SW480 (cell line): ENCODE results near the gene PRDM16.

Experiments
- DNase-seq: peaks from one replicate; pipeline ENCODE4 v3.0.0-alpha.2; 2016; ENCODE audit warnings: low spot score

PRDM16 gene

DNA sequence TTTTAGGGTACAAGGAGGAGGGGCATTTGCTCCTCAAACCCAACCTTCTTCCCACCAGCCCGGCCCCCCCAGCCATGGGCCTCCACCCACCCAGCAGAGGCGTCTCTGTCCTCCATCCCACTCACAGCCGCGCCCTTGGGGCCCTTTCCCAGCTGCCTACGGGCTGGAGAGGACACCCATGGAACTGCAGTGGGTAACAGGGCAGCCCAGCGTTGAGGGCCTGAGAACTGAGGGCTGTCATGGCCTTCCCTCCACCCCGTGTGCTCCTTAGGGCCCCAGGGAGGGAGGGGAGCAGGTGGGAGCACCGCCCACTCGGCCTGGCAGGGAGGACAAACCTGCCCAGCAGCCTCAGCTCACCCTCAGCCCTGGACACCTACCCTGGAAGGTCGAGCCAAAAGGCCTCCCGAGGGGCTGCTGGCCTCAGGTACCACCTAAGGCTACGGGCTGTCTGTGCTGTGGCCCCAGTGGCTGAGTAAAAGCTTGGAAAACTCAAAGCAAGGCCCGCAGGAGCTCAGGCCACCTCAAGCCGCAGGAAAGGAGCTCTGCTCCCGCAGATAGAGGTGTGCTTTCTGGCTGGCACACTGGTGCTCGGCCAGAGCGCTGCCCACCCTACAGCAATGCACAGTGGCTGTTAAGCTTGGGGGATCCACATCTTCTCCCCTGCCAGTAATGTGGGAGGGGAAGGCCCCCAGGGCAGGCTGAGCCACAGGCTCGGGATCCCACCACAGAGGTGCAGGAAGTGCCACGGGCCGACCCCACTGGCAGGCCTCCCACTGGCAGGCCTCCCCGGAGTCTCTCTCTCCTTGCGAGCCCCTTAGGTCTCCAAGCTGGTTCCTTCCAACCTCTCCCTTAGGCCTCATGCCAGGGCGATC lies 383.2 kb downstream of the PRDM16 start:
- no peak for DNase-seq

DNA sequence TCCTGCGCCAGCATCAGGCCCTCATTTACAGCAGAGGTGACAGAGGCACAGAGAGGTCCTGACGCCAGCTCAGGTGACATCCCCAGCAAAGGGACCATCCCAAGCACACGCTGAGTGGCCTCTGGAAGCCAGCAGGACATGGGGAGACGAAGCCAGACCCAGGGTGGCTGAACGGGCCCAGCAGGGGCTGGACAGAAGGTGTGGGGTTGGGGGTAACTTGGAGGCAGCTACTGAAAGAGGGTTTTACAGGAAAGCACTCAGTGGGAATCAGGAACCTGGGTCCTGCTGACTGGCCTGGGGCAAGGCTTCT lies 383.8 kb downstream of the PRDM16 start:
- DNase-seq: no peak

DNA sequence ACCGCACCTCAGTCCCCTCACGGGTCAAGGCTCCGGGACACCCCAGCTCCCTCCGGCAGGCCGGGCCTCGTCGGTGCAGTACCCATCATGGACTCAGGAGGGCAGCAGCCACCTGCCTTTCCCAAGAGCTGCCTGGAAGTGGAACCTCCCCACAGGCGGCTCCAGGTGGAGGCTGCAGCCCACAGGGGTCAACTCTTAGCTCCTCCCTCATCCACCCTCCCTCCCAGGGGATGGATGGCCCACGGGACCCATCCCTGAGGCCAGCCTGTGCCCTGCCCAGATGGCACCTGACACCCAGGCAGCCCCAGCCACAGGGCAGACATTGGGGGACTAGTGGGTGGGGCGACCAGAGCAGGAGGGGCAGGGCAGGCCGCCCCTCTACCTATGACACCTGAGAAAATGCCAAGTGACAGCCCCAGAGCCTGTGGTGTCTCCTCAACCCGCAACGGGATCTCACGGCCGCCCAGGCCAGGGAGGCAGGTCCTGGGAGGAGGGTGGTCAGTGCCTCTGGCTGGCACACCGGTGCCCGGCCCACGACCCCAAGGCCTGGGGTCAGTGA lies 384.3 kb downstream of the PRDM16 start:
- peak; percentile 80 for DNase-seq

DNA sequence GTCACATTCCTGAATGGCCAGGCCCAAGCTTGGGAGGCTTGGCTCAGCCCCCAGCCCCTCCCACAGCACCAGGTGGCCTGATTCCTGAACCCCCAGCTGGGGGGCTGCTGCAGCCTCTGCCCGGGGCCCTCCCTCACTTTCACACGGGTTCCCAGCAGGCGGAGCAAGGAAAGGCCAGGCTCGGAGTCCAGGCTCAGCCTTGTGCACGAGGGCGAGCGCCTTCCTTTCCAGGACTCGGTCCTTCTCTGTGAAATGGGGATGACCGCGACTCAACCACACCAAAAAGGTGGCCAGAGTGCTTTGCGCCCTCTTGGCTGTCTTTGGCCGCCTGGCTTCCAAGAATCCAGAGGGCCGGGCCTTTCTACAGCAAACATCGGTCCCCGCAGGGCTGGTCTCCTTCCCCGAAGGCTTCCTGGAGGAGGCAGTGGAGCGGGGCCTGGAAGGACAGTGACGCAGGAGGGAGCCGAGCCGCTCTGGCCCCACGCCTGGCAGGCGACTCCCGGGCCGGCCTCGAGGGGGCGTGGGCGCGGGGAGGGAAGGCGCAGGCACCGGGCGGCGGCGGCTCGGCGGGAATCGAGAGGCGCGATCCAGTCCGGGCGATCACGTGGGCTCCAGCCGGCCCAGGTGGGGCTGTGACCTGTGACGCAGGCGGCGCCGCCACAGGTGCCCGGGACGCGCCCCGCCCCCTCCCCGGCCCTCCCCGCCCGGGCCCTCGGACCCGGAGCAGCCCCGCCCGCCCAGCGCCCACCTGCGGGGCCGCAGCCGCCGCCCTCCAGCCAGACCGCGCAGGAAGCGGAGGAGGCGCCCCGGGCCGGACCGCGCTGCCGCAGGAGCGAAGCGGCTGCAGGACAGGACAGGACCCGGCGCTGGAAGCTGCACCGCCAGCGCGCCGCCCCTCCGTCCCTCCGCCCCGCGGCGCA lies 385.1 kb downstream of the PRDM16 start, which contains the start of gene ARHGEF16:
TSS of gene ARHGEF16 (plus strand) at position 775 of the 920 bp plus-strand sequence. CDS start 8,420 bp downstream, outside the sequence.
- DNase-seq: peak; percentile 89

DNA sequence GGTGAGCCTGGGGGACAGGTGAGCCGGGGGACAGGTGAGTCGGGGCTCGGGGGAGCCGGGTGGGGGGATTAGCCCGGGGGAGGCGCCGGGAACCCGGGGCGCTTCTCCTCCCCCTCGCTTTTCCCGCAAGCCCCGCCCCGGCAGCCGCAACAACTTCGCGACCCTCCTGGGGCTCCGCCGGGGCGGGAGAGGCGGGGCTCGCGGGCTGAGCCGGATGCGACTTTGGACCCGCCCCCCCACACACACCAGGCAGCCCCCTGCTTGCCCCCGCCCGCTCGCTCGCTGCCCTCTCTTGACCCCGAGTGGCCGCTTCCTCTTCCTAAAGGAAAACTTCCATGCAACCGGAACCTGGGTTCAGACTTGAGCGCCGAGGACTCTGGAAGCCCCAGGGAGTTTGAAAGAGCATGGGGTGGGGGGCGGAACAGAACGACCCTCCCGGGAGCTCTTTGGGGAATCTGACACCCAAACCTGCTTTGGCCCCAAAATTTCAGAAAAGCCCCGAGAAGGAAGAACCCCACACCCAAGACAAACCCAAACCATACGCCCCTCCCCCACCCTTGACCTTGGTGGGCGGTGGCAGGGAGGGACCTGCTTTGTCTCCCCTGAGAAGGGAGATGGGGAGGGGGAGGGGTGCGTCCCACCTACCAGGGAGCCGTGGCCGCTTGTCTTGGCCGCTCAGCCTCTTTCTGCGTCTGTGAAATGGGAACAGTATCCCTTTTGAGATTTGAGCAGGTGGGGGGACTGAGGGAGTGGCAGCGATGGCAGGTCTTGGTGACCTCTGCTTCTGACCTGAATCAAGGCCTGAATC lies 386.0 kb downstream of the PRDM16 start:
- peak; percentile 72 for DNase-seq

DNA sequence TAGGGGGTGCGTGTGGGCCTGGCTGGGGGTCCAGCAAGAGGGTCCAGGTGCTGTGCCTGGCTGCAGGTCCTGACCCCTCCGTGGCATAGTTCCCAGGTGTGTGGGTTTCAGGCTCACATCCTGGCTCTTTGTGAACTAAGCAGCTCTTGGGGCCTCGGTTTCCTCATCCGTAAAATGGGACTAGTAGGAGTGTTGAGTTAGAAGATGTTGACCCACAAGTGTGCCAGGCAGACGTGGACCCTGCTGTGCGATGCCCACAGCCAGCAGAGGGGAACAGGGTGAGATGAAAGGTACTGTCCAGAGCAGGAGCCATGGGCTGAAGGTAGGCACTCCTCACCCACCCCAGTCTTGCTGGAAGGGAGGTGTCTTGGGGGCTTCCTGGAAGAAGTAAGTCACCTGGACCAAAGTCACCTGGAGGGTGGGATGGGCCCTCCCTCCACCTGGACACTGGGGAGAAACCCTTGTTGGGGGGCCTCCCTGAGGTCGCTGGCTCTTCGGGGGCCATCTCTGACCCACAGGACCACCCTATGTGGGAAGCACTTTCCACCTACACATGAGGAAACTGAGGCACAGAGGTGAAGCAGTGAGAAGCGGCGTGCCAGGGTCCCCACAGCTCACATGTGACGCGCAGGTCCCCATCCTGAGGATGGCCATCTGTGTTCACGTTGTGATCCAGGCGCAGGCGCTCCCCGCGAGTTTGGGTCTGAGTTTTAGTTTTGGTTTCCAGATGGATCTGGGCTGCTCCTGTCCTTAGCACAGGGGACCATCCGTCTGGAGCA lies 386.9 kb downstream of the PRDM16 start:
- no peak for DNase-seq

DNA sequence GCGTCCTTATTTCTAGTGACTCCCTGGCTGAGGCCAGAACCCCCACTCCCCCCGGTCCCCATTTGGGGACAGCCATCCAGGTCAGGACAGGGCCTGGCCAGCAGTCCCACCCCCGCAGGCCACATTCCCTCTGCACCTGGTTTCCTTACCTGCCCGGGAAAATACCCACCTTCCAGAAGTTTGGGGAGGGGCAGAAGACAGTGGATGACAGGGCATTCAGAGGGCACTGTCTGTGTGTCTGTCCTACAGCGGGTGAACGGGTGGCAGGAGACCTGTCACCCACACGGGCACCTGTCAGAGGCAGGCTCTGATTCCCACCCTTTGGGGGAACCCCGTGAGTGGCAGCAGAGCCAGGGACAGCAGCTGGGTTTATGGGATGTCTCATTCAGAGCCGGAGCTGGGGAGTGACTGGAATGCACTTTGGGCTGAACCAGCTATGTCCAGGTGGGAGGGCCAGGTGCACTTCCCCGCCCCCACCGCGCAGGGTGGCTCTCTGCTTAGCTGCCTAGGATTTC lies 387.5 kb downstream of the PRDM16 start:
- peak; percentile 74 for DNase-seq

DNA sequence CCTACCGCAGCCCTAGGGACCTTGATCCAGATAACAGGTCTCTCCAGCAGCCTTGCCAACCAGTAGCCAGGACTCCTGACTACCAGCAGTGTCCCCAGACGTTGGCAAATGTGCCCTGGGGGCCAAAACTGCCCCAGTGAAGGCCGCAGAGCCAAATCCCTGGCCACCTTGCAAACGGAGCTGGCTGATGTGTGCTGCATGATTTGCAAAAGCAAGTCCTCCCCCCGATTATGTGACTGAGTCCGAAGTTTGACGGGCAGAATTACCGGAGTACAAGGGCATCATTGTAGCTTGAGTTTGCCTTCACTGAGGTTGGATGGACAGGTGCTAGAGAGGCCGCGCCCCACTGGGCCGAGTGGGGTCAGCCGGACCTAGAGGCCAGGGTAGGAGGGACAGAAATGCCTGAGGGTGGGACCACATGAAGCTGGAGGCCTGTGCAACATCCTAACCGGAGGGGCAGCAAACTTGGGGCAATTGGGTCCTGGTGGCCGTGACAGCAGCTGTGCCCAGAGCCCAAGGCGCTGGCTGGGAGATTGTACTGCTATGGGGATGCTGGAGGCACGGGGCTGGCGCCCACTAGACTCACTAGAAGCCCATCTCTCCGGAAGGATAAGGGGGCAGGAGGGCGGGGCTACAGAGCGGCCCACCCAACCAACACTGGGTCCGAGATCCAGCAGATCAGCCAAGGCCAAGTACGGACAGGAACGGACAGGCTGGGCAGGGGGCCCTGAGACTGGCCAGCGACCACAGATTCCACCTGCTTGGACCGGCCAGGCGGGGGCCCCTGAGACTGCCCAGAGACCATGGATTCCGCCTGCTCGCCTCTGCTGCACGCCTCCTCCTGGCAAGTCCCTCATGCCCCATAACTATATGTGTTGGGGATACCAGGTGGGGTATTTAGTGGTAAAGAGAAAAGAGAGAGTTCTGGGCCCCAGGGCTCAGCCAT lies 388.2 kb downstream of the PRDM16 start:
- peak; percentile 38 for DNase-seq

DNA sequence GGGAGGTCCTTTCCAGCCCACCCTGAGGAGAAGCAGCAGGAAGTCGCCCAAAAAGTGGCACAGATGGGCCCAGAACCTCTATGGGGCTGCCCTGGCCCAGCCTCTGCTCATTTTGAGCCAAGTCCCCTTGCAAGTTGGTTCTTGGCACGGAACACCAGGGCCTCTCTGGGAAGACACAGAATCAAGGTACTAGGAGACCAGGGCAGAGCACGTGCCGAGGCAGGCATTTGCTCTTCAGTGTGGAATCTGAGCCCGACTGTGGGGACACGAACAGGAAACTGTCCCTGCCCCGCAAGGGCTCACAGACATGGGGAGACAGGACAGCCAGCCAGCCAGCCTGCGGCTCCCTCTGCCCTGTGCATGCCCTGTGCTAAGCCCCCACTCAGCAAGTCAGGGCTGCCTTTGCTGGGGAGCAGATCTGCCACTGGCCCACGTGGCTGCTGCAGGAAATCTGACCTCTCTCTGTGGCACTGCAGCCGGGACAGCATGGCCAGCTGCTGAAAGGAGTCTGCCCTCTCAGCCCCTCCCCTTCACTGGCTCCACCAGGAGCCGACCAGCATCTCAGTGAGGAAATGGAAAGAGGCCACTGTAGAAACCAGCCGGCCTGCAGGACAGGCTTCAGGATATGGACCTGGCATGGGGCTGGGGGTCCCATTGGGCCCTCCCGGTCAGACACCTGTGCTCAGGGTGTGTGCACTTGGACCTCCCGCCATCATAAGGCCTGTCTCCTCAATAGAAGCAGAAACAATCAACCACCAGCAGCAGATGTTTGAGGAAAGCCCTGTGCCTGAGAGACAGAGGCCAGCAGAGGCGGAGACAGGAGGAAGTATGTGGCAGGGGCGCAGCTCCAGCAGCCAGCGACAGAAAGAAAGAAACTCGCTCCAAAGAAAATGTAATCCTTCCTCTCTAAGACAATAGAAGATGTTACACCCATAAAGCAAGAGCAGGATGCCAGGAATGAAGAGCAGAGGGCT lies 389.2 kb downstream of the PRDM16 start:
- DNase-seq: peak; percentile 41

DNA sequence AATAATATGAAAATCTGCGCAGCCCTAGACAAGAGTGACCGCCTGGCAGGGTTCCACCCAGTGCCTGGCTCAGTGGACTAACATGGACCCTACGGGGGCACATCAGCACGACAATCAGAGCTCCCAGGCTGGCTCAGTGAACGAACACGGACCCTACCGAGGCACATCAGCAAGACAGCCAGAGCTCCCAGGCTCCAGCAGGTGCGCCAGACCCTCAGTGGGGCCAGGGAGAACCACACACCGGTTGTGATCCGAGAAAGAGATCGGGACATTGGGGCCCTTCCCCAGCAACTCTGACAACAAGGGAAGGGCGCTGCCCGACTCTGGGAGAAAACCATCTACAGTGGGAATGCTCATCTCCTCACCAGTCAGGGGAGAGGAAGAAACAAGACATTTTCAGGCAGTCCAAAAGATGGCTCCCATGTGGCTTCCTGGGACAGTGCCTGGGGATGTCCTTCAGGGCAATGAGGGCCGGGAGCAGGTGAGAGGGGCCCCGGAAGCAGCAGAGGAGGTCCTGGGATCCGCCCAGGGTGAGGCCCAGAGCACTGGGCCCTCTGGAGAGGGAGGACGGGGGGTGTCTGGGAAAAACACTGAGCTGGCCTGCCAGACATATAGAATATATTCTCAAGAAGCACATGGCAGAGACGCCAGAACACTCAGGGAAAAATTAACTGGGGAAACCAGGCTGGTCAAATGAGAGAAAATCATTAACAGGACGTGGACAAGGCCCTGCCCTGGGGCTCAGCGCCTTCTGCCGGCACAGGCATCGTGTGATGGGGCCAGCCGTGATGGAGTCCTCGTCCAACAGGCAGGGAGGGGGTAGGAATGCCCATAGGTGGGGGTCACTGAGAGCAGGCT lies 390.3 kb downstream of the PRDM16 start:
- DNase-seq: peak; percentile 39

DNA sequence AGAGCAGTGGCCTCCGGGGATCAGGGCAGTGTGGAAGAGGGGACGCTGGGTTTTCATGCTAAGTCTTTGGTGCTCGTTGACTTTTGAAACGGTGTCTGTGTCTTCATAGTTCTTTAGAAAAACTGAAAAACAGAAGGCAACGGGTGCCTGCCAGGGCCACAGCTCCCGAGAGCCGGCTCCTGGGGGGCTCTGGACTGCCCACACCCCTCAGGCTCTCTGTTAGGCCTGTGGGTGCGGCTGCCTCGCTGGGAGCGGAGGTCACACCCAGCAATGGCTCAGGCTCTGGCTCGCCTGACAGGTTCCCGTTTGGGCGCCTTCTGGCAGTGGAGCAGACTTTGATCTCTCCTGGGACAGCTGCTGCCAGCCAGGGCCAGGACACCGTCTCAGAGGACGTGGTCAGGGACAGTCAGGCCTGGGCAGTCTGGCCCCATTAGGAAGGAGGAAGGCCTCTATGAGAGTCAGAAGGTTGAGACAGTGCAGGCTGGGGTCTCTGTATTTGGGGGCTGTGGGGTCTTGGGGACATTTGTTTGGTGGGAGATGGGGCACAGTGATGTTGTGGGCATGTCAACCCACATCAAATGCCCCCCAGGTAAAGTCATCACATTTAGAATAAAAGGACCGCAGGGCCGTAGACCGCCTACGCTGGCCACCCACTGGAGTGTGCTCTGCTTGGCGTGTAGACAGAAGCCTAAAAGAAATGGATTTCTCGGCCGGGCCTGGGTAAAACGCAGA lies 391.1 kb downstream of the PRDM16 start:
- DNase-seq: peak; percentile 88

DNA sequence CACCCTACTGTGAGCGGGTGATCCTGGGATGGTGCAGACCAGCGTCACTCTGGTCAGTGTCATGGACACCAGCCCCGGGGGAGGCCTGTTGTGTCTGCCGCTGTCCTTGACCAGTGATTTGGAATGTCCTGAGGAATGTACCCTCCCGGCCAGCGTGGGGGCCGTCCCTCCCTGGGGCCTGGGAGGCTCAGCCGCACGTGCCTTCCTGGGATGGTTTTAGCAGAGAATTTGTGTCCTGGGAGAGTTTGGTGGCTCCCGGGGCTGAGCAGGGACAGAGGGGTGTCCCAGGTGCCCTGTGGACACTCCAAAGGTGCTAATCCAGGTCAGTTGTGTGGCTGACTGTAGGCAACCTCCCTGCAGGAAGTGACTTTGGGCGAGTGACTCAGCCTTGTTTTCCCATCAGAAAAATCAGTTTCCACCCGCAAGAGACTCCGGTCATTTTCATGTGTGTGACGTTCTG lies 391.7 kb downstream of the PRDM16 start:
- DNase-seq: peak; percentile 64

DNA sequence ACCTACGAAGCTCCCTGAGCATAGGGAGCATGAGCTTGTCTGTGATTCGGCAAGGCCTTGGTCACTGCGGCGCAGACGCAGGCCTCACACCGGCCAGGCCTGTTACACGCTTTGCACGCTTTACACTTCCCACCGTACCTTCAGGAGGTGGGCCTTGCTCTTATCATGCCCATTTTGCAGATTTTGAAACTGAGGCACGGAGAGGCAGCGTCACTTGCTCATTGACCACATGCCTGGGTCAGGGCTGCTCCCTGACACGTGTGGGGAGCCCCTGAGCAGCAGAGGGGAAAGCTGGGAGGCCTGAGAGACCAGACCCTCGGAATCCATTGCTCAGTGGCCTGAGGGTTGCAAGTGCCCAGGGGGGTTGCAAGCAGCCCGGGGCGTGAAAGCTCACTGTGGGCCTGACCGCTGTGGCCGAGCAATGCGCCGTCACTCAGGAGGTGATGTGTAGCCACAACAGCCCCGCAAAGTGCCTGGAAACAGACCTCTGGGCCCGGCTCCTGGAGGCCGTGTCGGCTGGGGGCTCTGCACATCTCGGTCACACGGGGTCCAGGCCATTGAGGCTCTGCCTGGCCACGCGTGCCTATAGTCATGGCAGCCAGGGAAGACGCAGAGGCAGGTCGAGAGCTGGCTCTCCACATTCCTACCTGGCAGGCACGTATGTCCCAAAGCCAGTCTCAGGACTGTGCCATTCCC lies 392.4 kb downstream of the PRDM16 start:
- no peak for DNase-seq

DNA sequence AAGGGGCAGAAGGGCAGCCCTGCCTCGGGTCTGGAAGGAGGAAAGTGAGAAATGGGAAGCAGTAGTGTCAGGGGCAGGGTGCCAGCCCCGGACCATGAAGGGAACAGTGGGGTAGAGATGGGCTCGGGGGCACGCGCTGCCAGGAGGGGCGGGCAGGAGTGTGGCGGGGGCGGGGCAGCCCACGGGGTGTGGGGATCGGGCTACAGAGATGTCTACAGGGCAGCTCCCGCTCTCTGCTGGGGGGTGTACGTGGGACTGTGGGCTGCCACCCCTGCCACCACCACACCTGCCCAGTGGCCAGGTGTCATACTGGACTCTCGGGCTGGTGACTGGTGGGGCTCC lies 392.9 kb downstream of the PRDM16 start:
- no peak for DNase-seq

DNA sequence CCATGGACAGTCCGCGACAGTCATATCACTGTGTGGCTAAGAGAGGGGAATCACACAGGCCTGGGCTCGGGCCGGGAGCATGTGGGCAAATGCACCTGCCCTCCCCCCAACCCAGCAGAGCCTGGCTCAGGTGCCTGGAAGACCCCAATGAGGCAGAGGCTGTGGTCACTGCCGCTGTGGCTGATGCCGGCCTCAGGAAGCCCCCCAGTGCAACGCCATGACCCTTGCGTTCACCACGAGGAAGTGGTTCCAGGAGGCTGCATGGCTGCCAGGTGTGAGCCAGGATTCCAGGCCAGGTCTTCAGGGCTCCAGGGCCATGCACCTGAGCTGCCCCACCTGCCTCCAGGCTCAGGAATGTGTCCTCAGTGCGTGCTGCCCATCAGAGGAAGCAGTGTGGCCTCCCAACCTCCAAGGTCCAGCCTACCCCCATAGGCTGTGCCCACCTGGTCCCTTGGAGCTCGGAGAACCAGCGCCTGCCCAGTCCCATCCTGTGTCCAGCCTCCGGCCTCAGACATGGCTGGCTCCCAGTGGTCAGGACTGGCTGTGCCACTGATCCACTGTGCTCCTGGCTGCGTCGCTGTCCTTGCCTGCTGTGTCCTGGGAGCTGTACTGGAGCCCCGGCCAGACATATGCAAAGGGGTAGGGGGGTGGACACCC lies 393.5 kb downstream of the PRDM16 start:
- no peak for DNase-seq

DNA sequence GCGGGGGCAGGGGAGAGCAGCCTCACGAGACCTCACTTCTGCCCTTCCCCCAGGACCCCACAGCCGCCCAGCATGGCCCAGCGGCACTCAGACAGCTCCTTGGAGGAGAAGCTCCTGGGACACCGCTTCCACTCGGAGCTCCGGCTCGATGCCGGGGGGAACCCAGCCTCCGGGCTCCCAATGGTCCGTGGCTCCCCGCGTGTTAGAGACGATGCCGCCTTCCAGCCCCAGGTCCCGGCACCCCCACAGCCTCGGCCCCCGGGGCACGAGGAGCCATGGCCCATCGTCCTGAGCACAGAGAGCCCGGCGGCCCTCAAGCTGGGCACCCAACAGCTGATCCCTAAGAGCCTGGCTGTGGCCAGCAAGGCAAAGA lies 394.0 kb downstream of the PRDM16 start:
- no peak for DNase-seq
